Thoracic aorta (tissue), 2 donors: ENCODE results near the gene ATP4B. TPM values are rescaled to one million over a fixed set of nuclear protein-coding genes. Genes with fewer than 3 reads are reported as not detected.

Source experiments
- ATAC-seq: fragments of 150-250 bp; one replicate; pipeline ENCODE4 v1.8.0; 2017; ENCODE audit warnings: low read depth; ENCODE audit not compliant: insufficient number of reproducible peaks, low FRiP score
- DNase-seq: peaks from one replicate; pipeline ENCODE4 v3.0.0-alpha.2; 2020; ENCODE audit warnings: low spot score
- H3K27ac ChIP-seq, 2 donors: fragments of 200-600 bp; sonication (generic); 1 replicate in 1 of 2; 2 replicates in 1 of 2; pipeline ENCODE4 v1.5.1; 2016; ENCODE audit warnings: mild to moderate bottlenecking in 2 of 2, moderate library complexity in 2 of 2
- H3K27me3 ChIP-seq: fragments of 200-600 bp; sonication (generic); replicated peaks from 2 replicates; pipeline ENCODE4 v1.6.0; 2016; ENCODE audit warnings: mild to moderate bottlenecking; ENCODE audit not compliant: insufficient read depth
- H3K36me3 ChIP-seq: fragments of 200-600 bp; sonication (generic); one replicate; pipeline ENCODE4 v1.5.1; 2016
- H3K4me1 ChIP-seq, 2 donors: fragments of 200-600 bp; sonication (generic); 1 replicate in 1 of 2; 2 replicates in 1 of 2; pipeline versions ENCODE4 v1.5.1 to v1.6.0; 2016; ENCODE audit warnings: low read depth in 2 of 2, mild to moderate bottlenecking in 1 of 2; ENCODE audit not compliant: control insufficient read depth in 1 of 2
- H3K4me3 ChIP-seq: fragments of 200-600 bp; sonication (generic); 2 replicates; pipeline ENCODE4 v1.5.1; 2016; ENCODE audit warnings: mild to moderate bottlenecking
- H3K9me3 ChIP-seq: fragments of 200-600 bp; sonication (generic); 2 replicates; pipeline ENCODE4 v1.5.1; 2016
- CTCF ChIP-seq: fragments of 200-600 bp; sonication (generic); IDR thresholded peaks from one replicate; pipeline ENCODE4 v1.5.1; 2019; ENCODE audit warnings: antibody characterized with exemption
- total RNA-seq, 2 donors: library from RNA; depleted of rRNA; stranded (reverse); fragments of >200 nt; gene quantifications; one replicate each; pipeline versions ENCODE4 v1.1.0 to v1.2.3, GENCODE V29; 2016

Gene ATP4B
- total RNA-seq, 2 donors from 2014 or later = 0.85 TPM; not detected in 1

GRCh38 chr13:113648216-113648610, 9.8 kb downstream of the ATP4B start:
- peak overlapping the region in 1 of 2 donors; percentile 65 for H3K27ac ChIP-seq
- TF ChIP-seq CTCF = no peak
- DNase-seq (no peak), ATAC-seq (no peak)
- no peaks in the 10 kb centered on the region for H3K27me3 ChIP-seq
- H3K9me3 ChIP-seq = no peaks in the 10 kb centered on the region
- H3K36me3 ChIP-seq = no peaks in the 10 kb centered on the region
- no peak overlapping the region for H3K4me3 ChIP-seq
- peaks cover 9 to 18% of the 10 kb centered on the region in 2 donors for H3K4me1 ChIP-seq

- no peak for TF ChIP-seq CTCF
- Histone ChIP-seq H3K27ac (peak overlapping the region in 1 of 2 donors; percentile 65), H3K4me1 (peaks cover 9 to 18% of the 10 kb centered on the region in 2 donors), H3K9me3 (no peaks in the 10 kb centered on the region), H3K36me3 (no peaks in the 10 kb centered on the region), H3K27me3 (no peaks in the 10 kb centered on the region), H3K4me3 (no peak overlapping the region)
- DNase-seq = peak; percentile 60
- peak; percentile 80 for ATAC-seq
Observed at GRCh38 chr13:113647351-113648215, 10.4 kb downstream of the ATP4B start.

GRCh38 chr13:113646921-113647340, 11.1 kb downstream of the ATP4B start:
- Histone ChIP-seq H3K27ac (peak overlapping the region in 1 of 2 donors; percentile 34), H3K9me3 (no peaks in the 10 kb centered on the region), H3K27me3 (no peaks in the 10 kb centered on the region), H3K4me1 (peaks cover 9 to 18% of the 10 kb centered on the region in 2 donors), H3K4me3 (no peak overlapping the region), H3K36me3 (no peaks in the 10 kb centered on the region)
- DNase-seq (no peak), ATAC-seq (no peak)
- no peak for TF ChIP-seq CTCF

- H3K27me3 ChIP-seq = no peaks in the 10 kb centered on the region
- ATAC-seq = no peak
- no peak for DNase-seq
- no peak overlapping the region for H3K27ac ChIP-seq
- H3K36me3 ChIP-seq = peaks cover 2% of the 10 kb centered on the region
- no peak overlapping the region for H3K4me3 ChIP-seq
- H3K4me1 ChIP-seq = peaks cover 9 to 18% of the 10 kb centered on the region in 2 donors
- TF ChIP-seq CTCF = no peak
- no peaks in the 10 kb centered on the region for H3K9me3 ChIP-seq
Observed at GRCh38 chr13:113646376-113646775, 11.6 kb downstream of the ATP4B start.

- Histone ChIP-seq H3K27ac (no peak overlapping the region), H3K4me3 (no peak overlapping the region), H3K9me3 (no peaks in the 10 kb centered on the region), H3K36me3 (peaks cover 4% of the 10 kb centered on the region), H3K4me1 (peaks cover 9 to 18% of the 10 kb centered on the region in 2 donors), H3K27me3 (no peaks in the 10 kb centered on the region)
- ATAC-seq = no peak
- no peak for TF ChIP-seq CTCF
- DNase-seq = no peak
Observed at GRCh38 chr13:113645329-113645728, 12.7 kb downstream of the ATP4B start.
